ENCODE measurements around the gene KLHL14.

The KLHL14 gene

DNA sequence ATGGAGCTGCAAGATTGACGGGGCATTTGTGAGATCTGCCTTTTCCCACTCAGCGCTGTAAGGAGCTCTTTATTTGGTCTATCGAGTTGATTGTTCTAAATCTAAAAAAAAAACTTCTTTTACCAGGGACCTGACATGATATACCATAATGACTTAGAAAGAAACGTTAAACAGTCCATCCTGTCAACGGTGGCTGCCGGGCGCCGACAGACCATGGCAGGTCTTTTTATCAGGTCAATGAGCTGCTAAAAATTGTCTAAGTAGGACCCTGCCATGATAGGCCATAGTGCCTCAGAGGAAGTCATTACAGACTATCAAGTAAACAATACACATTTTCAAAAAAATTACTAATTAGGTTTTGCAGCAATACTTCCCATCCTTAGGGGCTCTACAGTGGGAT is 87.9 kb downstream of the KLHL14 start:
- ChIA-PET POLR2A (no interaction called here), CTCF (interaction anchor here (0.7 kb wide), 1 partner anchor 236 kb away, joined by 4 read pairs; no protein-coding TSS in a partner anchor)
- no peak for TF ChIP-seq LEF1 (IDR thresholded peaks at IDR 0.05; ENCODE audit: borderline replicate concordance)
- TF ChIP-seq SP1 (IDR thresholded peaks at IDR 0.05): no peak
- TF ChIP-seq SUZ12 (IDR thresholded peaks at IDR 0.05): no peak
- no peak for TF ChIP-seq BHLHE40 (IDR thresholded peaks at IDR 0.05; ENCODE audit: borderline replicate concordance)
- no peak for TF ChIP-seq L3MBTL2 (conservative IDR thresholded peaks at IDR 0.05)
- no peak for TF ChIP-seq ARNT (IDR thresholded peaks at IDR 0.05)
- no peak for TF ChIP-seq NFRKB (IDR thresholded peaks at IDR 0.05)
- no peak for TF ChIP-seq FOXM1 (IDR thresholded peaks at IDR 0.05; ENCODE audit: borderline replicate concordance)
- no peak for TF ChIP-seq TARDBP (IDR thresholded peaks at IDR 0.05)
- TF ChIP-seq FOXA1 (IDR thresholded peaks at IDR 0.05): no peak
- TF ChIP-seq CTBP1 (IDR thresholded peaks at IDR 0.05; ENCODE audit: borderline replicate concordance): no peak
- TF ChIP-seq ZNF384 (IDR thresholded peaks at IDR 0.05): no peak
- no peak for TF ChIP-seq ELF4 (IDR thresholded peaks at IDR 0.05)
- TF ChIP-seq, protein P1, sequence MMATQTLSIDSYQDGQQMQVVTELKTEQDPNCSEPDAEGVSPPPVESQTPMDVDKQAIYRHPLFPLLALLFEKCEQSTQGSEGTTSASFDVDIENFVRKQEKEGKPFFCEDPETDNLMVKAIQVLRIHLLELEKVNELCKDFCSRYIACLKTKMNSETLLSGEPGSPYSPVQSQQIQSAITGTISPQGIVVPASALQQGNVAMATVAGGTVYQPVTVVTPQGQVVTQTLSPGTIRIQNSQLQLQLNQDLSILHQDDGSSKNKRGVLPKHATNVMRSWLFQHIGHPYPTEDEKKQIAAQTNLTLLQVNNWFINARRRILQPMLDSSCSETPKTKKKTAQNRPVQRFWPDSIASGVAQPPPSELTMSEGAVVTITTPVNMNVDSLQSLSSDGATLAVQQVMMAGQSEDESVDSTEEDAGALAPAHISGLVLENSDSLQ (IDR thresholded peaks at IDR 0.05): no peak
- TF ChIP-seq FOXK2 (IDR thresholded peaks at IDR 0.05): no peak
- no peak for TF ChIP-seq HDGF (IDR thresholded peaks at IDR 0.05; ENCODE audit: borderline replicate concordance)
- no peak for DNase-seq (ENCODE audit: extremely low spot score)

DNA sequence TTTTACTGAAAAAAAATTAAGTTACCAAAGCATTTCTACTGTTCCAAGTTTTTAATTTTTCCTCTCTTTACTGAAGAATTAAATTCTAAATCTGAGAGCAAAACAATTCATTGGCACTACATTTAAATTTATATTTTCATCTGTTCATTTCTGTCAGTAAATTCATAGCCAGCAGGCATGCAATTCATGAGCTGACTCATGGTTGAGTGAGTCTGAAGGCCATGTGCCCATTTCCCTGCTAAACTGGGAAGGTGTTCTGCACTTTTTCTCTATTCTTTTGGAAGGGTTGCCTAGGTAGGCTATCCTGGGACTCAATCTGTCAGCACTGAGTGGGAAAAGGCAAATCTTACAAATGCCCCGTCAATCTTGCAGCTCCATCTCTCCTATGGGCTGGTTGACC is 88.7 kb downstream of the KLHL14 start:
- TF ChIP-seq ELF4 (IDR thresholded peaks at IDR 0.05): no peak
- no peak for TF ChIP-seq FOXM1 (IDR thresholded peaks at IDR 0.05; ENCODE audit: borderline replicate concordance)
- TF ChIP-seq L3MBTL2 (conservative IDR thresholded peaks at IDR 0.05): no peak
- no peak for TF ChIP-seq FOXK2 (IDR thresholded peaks at IDR 0.05)
- TF ChIP-seq SP1 (IDR thresholded peaks at IDR 0.05): no peak
- no peak for TF ChIP-seq NFRKB (IDR thresholded peaks at IDR 0.05)
- TF ChIP-seq HDGF (IDR thresholded peaks at IDR 0.05; ENCODE audit: borderline replicate concordance): no peak
- TF ChIP-seq FOXA1 (IDR thresholded peaks at IDR 0.05): no peak
- ChIA-PET CTCF (no interaction called here), POLR2A (no interaction called here)
- DNase-seq (ENCODE audit: extremely low spot score): no peak

GRCh38 chr18:32683044-32683443 is 89.8 kb downstream of the KLHL14 start:
- no peak for DNase-seq (ENCODE audit: extremely low spot score)
- POLR2A ChIA-PET: no interaction called here
- CTCF ChIA-PET: interaction anchor here (0.5 kb wide), 1 partner anchor 370 kb away, joined by 5 read pairs; no protein-coding TSS in a partner anchor
- TF ChIP-seq FOXM1 (IDR thresholded peaks at IDR 0.05; ENCODE audit: borderline replicate concordance) (no peak), HDGF (IDR thresholded peaks at IDR 0.05; ENCODE audit: borderline replicate concordance) (no peak), CTBP1 (IDR thresholded peaks at IDR 0.05; ENCODE audit: borderline replicate concordance) (no peak), FOXK2 (IDR thresholded peaks at IDR 0.05) (no peak), FOXA1 (IDR thresholded peaks at IDR 0.05) (no peak), ZNF384 (IDR thresholded peaks at IDR 0.05) (no peak), NFRKB (IDR thresholded peaks at IDR 0.05) (no peak), SP1 (IDR thresholded peaks at IDR 0.05) (no peak), TARDBP (IDR thresholded peaks at IDR 0.05) (no peak), ARNT (IDR thresholded peaks at IDR 0.05) (no peak), LEF1 (IDR thresholded peaks at IDR 0.05; ENCODE audit: borderline replicate concordance) (no peak), L3MBTL2 (conservative IDR thresholded peaks at IDR 0.05) (no peak), SUZ12 (IDR thresholded peaks at IDR 0.05) (no peak), ELF4 (IDR thresholded peaks at IDR 0.05) (no peak), BHLHE40 (IDR thresholded peaks at IDR 0.05; ENCODE audit: borderline replicate concordance) (no peak)
- TF ChIP-seq, protein P1 (IDR thresholded peaks at IDR 0.05): no peak

DNA sequence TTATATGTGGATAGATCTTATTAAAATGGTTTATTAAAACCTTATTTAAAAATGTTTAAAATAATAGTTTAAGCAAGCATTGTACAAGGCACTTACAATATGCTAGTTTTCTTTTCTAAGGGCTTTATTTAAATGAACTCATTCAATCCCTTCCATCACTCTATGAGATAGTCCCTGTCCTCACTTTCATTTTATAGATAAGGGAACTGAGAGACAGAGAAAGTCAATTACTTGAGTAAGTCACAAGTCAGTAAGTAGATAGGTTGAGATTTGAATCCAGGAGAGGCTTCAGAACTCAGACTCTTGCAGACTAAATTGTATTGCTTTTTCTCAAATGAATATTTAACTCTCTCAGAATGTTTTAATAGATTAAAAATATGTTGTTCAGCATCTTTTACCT is 95.2 kb downstream of the KLHL14 start:
- DNase-seq (ENCODE audit: extremely low spot score): no peak
- POLR2A ChIA-PET: no interaction called here
- TF ChIP-seq ARNT (IDR thresholded peaks at IDR 0.05) (no peak), L3MBTL2 (conservative IDR thresholded peaks at IDR 0.05) (no peak), BHLHE40 (IDR thresholded peaks at IDR 0.05; ENCODE audit: borderline replicate concordance) (no peak), NFRKB (IDR thresholded peaks at IDR 0.05) (no peak), TARDBP (IDR thresholded peaks at IDR 0.05) (no peak), FOXA1 (IDR thresholded peaks at IDR 0.05) (no peak), SUZ12 (IDR thresholded peaks at IDR 0.05) (no peak), FOXK2 (IDR thresholded peaks at IDR 0.05) (no peak), ELF4 (IDR thresholded peaks at IDR 0.05) (no peak), ZNF384 (IDR thresholded peaks at IDR 0.05) (no peak), FOXM1 (IDR thresholded peaks at IDR 0.05; ENCODE audit: borderline replicate concordance) (no peak), CTBP1 (IDR thresholded peaks at IDR 0.05; ENCODE audit: borderline replicate concordance) (no peak), LEF1 (IDR thresholded peaks at IDR 0.05; ENCODE audit: borderline replicate concordance) (no peak), HDGF (IDR thresholded peaks at IDR 0.05; ENCODE audit: borderline replicate concordance) (no peak)
- CTCF ChIA-PET: no interaction called here

- POLR2A ChIA-PET: no interaction called here
- peak; percentile 71 for DNase-seq (ENCODE audit: extremely low spot score)
- CTCF ChIA-PET: interaction anchor here (1.0 kb wide), 1 partner anchor 39 kb away, joined by 3 read pairs; no protein-coding TSS in a partner anchor
- TF ChIP-seq, protein P1 (IDR thresholded peaks at IDR 0.05): 0 out of 2 replicates have a peak, but pooled peaks have one; percentile 15
- no peak for TF ChIP-seq SP1 (IDR thresholded peaks at IDR 0.05)
Measured at GRCh38 chr18:32674491-32674890, 98.3 kb downstream of the KLHL14 start.

GRCh38 chr18:32672398-32672797 is 100.4 kb downstream of the KLHL14 start:
- no peak for DNase-seq (ENCODE audit: extremely low spot score)
- TF ChIP-seq TARDBP (IDR thresholded peaks at IDR 0.05) (no peak), FOXM1 (IDR thresholded peaks at IDR 0.05; ENCODE audit: borderline replicate concordance) (no peak)
- TF ChIP-seq, protein P1 (IDR thresholded peaks at IDR 0.05): no peak
- ChIA-PET CTCF (interaction anchor here (1.2 kb wide), 1 partner anchor 14 kb away, joined by 4 read pairs; no protein-coding TSS in a partner anchor), POLR2A (no interaction called here)

Measured in HEK293T (cell line).